K562 (cell line): ENCODE results near the gene ZDHHC24. TPM values are rescaled to one million over a fixed set of nuclear protein-coding genes. Genes with fewer than 3 reads are reported as not detected.

Experiments used
- ATAC-seq: fragments of 200-7000 bp; cut with Tn5 transposase; 3 replicates; pipeline ENCODE4 v1.9.1; 2020; ENCODE audit warnings: moderate library complexity
- BruUV-seq: library from RNA; stranded (reverse); fragments of 400-500 nt; replicated peaks from 2 replicates; lab custom pipeline; 2021; lab: Mats Ljungman, UMichigan
- CTCF ChIA-PET: fragments of 300-600 bp; formaldehyde crosslinking; extraction: SDS; loops from one replicate; lab custom pipeline; 2021; ENCODE audit warnings: low intra/inter-chr PET ratio; lab: Yijun Ruan, JAX
- POLR2A ChIA-PET: fragments of 300-600, 350-650 bp; sonication (Branson Sonifier 250); formaldehyde crosslinking; extraction: SDS; loops from one replicate; lab custom pipeline; 2021; ENCODE audit warnings: antibody characterized with exemption, inconsistent platforms; lab: Yijun Ruan, JAX
- DNase-seq, 4 experiments: peaks; one replicate each; pipeline versions ENCODE4 v3.0.0 to v3.0.0-alpha.2; 2011 to 2018; ENCODE audit warnings: low spot score in 3 of 4, mixed read lengths in 3 of 4; ENCODE audit errors: extremely low read depth in 1 of 4
- FAIRE-seq: peaks from 2 replicates; lab custom pipeline; 2011; peaks lifted over from hg19 to GRCh38; lab: Jason Lieb, UNC
- H2AFZ ChIP-seq: 2 replicates; pipeline ENCODE4 v1.6.0; 2011; ENCODE audit warnings: low read depth, low read length, control low read depth, inconsistent platforms
- H3K27ac ChIP-seq: fragments of 200-600 bp; 3 replicates; pipeline ENCODE4 v1.8.0; 2011; ENCODE audit warnings: low read depth, mild to moderate bottlenecking, control low read depth, inconsistent platforms, low read length, moderate library complexity, mixed read lengths; ENCODE audit errors: extremely low read depth
- H3K27me3 ChIP-seq, 2 experiments: fragments of 300-600 bp in 1 of 2; 2 replicates in 1 of 2; 3 replicates in 1 of 2; pipeline versions ENCODE4 v1.6.0 to v1.8.0; 2011; ENCODE audit warnings: inconsistent platforms in 2 of 2, low read length in 2 of 2, mild to moderate bottlenecking in 1 of 2, mixed read lengths in 1 of 2, moderate library complexity in 1 of 2; ENCODE audit not compliant: control insufficient read depth in 2 of 2, insufficient read depth in 2 of 2
- H3K36me3 ChIP-seq: fragments of 300-600 bp; 3 replicates; pipeline ENCODE4 v1.8.0; 2011; ENCODE audit warnings: mild to moderate bottlenecking, low read length, inconsistent platforms; ENCODE audit not compliant: control insufficient read depth, insufficient read depth
- H3K4me1 ChIP-seq, 2 experiments: fragments of 200-600 bp in 1 of 2; replicated peaks in 1 of 2; 2 replicates in 1 of 2; 3 replicates in 1 of 2; pipeline versions ENCODE4 v1.5.1 to v1.8.0; 2011; ENCODE audit warnings: inconsistent platforms in 2 of 2, low read length in 2 of 2, mild to moderate bottlenecking in 1 of 2, mixed read lengths in 1 of 2, moderate library complexity in 1 of 2; ENCODE audit not compliant: control insufficient read depth in 2 of 2, insufficient read depth in 2 of 2
- H3K4me2 ChIP-seq: 2 replicates; pipeline ENCODE4 v1.6.1; 2011; ENCODE audit warnings: low read length, control low read depth, inconsistent platforms, mixed read lengths; ENCODE audit not compliant: insufficient read depth
- H3K4me3 ChIP-seq: fragments of 200-600 bp; sonication (generic), shearing (Covaris generic); 2 replicates; pipeline ENCODE4 v1.5.1; 2016; ENCODE audit warnings: control low read depth, inconsistent platforms
- H3K79me2 ChIP-seq: fragments of 200-600 bp; 3 replicates; pipeline ENCODE4 v1.8.0; 2011; ENCODE audit warnings: low read length, inconsistent platforms; ENCODE audit not compliant: control insufficient read depth, insufficient read depth
- H3K9ac ChIP-seq, 2 experiments: 2 replicates each; pipeline versions ENCODE4 v1.6.0 to v1.6.1; 2011; ENCODE audit warnings: low read depth in 2 of 2, low read length in 2 of 2, control low read depth in 1 of 2, inconsistent platforms in 1 of 2, mild to moderate bottlenecking in 1 of 2, mixed read lengths in 1 of 2; ENCODE audit not compliant: insufficient read depth in 1 of 2
- H3K9me1 ChIP-seq: one replicate; pipeline ENCODE4 v1.6.0; 2011; ENCODE audit warnings: inconsistent platforms, mild to moderate bottlenecking, low read length, moderate library complexity; ENCODE audit not compliant: control insufficient read depth, insufficient read depth
- H3K9me3 ChIP-seq: replicated peaks from 2 replicates; pipeline ENCODE4 v1.5.1; 2011; ENCODE audit warnings: low read depth, low read length, inconsistent platforms; ENCODE audit not compliant: control insufficient read depth, insufficient read depth
- H4K20me1 ChIP-seq: replicated peaks from 2 replicates; pipeline ENCODE4 v1.6.1; 2011; ENCODE audit warnings: low read length, inconsistent platforms, mixed read lengths; ENCODE audit not compliant: control insufficient read depth, insufficient read depth
- ETV1 ChIP-seq: fragments of 450-650 bp; conservative IDR thresholded peaks from 2 replicates; pipeline ENCODE4 v1.6.1; 2016; ENCODE audit warnings: missing genetic modification characterization, control low read depth, low read depth, missing compliant biosample characterization
- POLR2G ChIP-seq: fragments of 200-400 bp; formaldehyde crosslinking; IDR thresholded peaks from 2 replicates; pipeline ENCODE4 v1.6.1; 2017; ENCODE audit warnings: low read depth, mild to moderate bottlenecking, antibody characterized with exemption, low read length, moderate library complexity
- RBFOX2 ChIP-seq: fragments of 200-400 bp; formaldehyde crosslinking; IDR thresholded peaks from 2 replicates; pipeline ENCODE4 v1.6.1; 2017; ENCODE audit warnings: low read depth, mild to moderate bottlenecking, low read length, moderate library complexity
- SP2 ChIP-seq: IDR thresholded peaks from 2 replicates; pipeline ENCODE4 v1.6.1; 2011; ENCODE audit warnings: mild to moderate bottlenecking, low read depth, low read length, moderate library complexity; ENCODE audit not compliant: poor library complexity, severe bottlenecking; ENCODE audit errors: extremely low read depth
- ZEB2 ChIP-seq: fragments of 450-650 bp; IDR thresholded peaks from 2 replicates; pipeline ENCODE4 v1.6.1; 2016
- ZNF583 ChIP-seq: fragments of 250-450 bp; sonication (Bioruptor Pico); IDR thresholded peaks from 2 replicates; pipeline ENCODE4 v1.4.0; 2020
- WGBS: fragments of 100-300 bp; shearing (Covaris generic); methylation state at CpG from one replicate; pipeline ENCODE4 v1.1.6; 2016; ENCODE audit warnings: low coverage, mixed read lengths; ENCODE audit not compliant: insufficient coverage; ENCODE audit errors: missing lambda C conversion rate; 5-methylcytosine and 5-hydroxymethylcytosine counted together
- in situ Hi-C: fragments of 300-500 bp; cut with MboI; formaldehyde crosslinking; loops from 4 replicates; pipeline ENCODE4 v1.15.0; 2018; ENCODE audit warnings: inconsistent platforms, mixed read lengths
- intact Hi-C: fragments of 100-400 bp; cut with micrococcal nuclease; formaldehyde crosslinking; loops from 2 replicates; pipeline ENCODE4 v1.14.2; 2022
- polyA plus RNA-seq, 8 experiments: library from polyadenylated mRNA; depleted of rRNA in 4 of 8; stranded (reverse) in 5 of 8; unstranded in 3 of 8; fragments of >200 nt; fragmentation: Nextera tagmentation in 2 of 8; fragmentation: Illumina TruSeq in 1 of 8; extraction: Ambion mirVana in 2 of 8; extraction: Trizol in 1 of 8; gene quantifications; 2 replicates each; pipeline versions ENCODE4 v1.2.1 to v1.2.3, GENCODE V29; 2011 to 2014; ENCODE audit warnings: inconsistent platforms in 1 of 8, missing spikeins in 1 of 8
- total RNA-seq, 7 experiments: library from RNA; depleted of rRNA in 6 of 7; stranded (reverse); fragments of >200 nt in 6 of 7; fragmentation: Illumina TruSeq in 2 of 7; extraction: Trizol in 2 of 7; gene quantifications; 2 replicates each; pipeline versions ENCODE4 v1.2.1 to v1.2.3, GENCODE V29; 2011 to 2021; ENCODE audit warnings: low replicate concordance in 1 of 7

The ZDHHC24 gene
- total and polyA plus RNA-seq, 9 of the 15 experiments (the other 6 are each of a cell fraction or from before 2014, with no cell fraction given), result 0.45 to 11.2 (median 2.7) TPM

- Histone ChIP-seq H2AFZ (no peak overlapping the region), H3K4me2 (no peak overlapping the region)
- no TSS peak for BruUV-seq
- TF ChIP-seq SP2 (no peak), ETV1 (tag) (no peak), ZNF583 (no peak), POLR2G (peak; percentile 57), RBFOX2 (peak; percentile 27; the same call in 1 of the 2 replicates), ZEB2 (no peak)
- TF ChIP-seq, all 486 proteins: peak for 2
- Histone ChIP-seq H3K27me3 (no peaks in the 10 kb centered on the region), H3K27ac (no peak overlapping the region), H3K79me2 (no peaks in the 10 kb centered on the region), H3K9me1 (no peaks in the 10 kb centered on the region), H3K4me1 (peaks cover 0 to 12% of the 10 kb centered on the region in 2 experiments; a peak in 2 of 5 replicates), H3K9me3 (no peaks in the 10 kb centered on the region), H3K36me3 (peaks cover 5% of the 10 kb centered on the region; the same call in 2 of the 3 replicates), H3K9ac (peak overlapping the region in 1 of 2 experiments; percentile 52; a peak in 1 of 4 replicates), H4K20me1 (no peaks in the 10 kb centered on the region), H3K4me3 (no peak overlapping the region)
- 84% methylated on average over 15 of the region's 16 CpGs for WGBS
- peak in 1 of 4 experiments; percentile 8 for DNase-seq
- CTCF ChIA-PET, result no interaction called here
- ATAC-seq, result no peak; the same call in 2 of the 3 replicates
- in situ Hi-C loops, result no loop called here
- intact Hi-C loops, result no loop called here
- no peak for FAIRE-seq
- POLR2A ChIA-PET, result interaction anchor here (0.6 kb wide), 1 partner anchor 159 kb away, joined by 3 read pairs; no protein-coding TSS in a partner anchor
Observed at GRCh38 chr11:66539170-66539869, 6.5 kb downstream of the ZDHHC24 start.
